ENCODE measurements around the gene SREBF2. TPM values are rescaled to one million over a fixed set of nuclear protein-coding genes. Genes with fewer than 3 reads are reported as not detected.

The SREBF2 gene
- total and polyA plus RNA-seq, 2 donors (not counting 3 experiments of a cell fraction or from before 2014, with no cell fraction given): 101 to 136 TPM

DNA sequence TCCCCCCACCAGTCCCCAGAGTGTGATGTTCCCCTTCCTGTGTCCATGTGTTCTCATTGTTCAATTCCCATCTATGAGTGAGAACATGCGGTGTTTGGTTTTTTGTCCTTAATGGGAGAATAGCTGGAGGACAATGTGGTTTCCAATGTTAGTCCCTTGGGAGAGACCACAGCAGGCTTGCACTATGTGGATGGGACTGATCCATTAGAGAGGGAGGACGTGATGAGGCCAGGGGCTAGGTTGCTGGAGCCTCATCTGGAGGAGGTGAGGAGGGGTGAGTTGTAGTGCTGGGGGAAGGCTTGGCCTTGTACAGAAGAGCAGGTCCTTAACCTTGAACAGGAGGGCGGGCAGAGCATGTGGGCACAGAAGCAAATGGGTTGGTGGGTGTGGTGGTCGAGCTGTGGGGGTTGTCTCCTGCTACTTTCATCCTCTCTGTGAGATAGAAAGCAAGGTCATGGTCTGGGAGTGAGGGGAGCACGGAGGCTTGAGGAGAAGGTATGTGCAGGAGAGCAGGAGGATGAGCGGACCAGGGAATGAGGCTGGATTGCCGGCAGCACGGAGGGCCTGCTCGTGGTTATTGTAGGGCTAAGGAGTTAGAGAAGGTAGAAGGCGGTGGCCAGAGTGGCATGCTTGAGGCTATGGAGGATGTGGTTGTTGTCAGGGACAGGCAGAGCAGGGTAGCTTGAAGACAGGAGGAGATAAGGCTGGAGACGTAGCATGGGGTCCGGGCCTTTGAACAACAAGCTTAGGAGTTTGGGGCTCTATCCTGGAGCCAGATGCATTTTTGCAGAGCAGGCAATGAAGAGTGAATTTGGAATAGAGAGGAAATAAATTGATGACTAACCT is 11.2 kb upstream of the SREBF2 start:
- no peaks in the 10 kb centered on the region for H3K9me1 ChIP-seq (replicated peaks; ENCODE audit: control insufficient read depth, extremely low read depth, insufficient read depth, low read length)
- POLR2A ChIA-PET: no interaction called here
- dilution Hi-C loops (cut with MboI; ENCODE audit: extremely low pct_ligation_motif_present, low sequenced_read_pairs): no loop called here
- FAIRE-seq (no peak), DNase-seq (ENCODE audit: low read depth, low spot score) (no peak)
- no peaks in the 10 kb centered on the region for H4K20me1 ChIP-seq (replicated peaks; ENCODE audit: control insufficient read depth, extremely low read depth, insufficient read depth, low read length)
- no TSS peak for BruUV-seq (replicated peaks)
- H3K9me3 ChIP-seq (replicated peaks; ENCODE audit: control insufficient read depth, insufficient read depth, low read length): no peaks in the 10 kb centered on the region
- no peak overlapping the region for H3K4me2 ChIP-seq (ENCODE audit: insufficient read depth, low read length)
- CTCF ChIA-PET: interaction anchor here (0.6 to 3.2 kb wide), 13 partner anchors 10 to 155 kb away, joined by 3 to 55 read pairs (median 5); partner anchors contain the start of genes CCDC134 and SREBF2
- H2AFZ ChIP-seq (ENCODE audit: low read depth, low read length): no peak overlapping the region
- H3K79me2 ChIP-seq (ENCODE audit: control insufficient read depth, insufficient read depth, low read length): no peaks in the 10 kb centered on the region
- no peaks in the 10 kb centered on the region for H3K36me3 ChIP-seq (ENCODE audit: control insufficient read depth in 2 of 2, extremely low read depth in 1 of 2, insufficient read depth in 2 of 2, low read length in 2 of 2)
- TF ChIP-seq, protein P1, sequence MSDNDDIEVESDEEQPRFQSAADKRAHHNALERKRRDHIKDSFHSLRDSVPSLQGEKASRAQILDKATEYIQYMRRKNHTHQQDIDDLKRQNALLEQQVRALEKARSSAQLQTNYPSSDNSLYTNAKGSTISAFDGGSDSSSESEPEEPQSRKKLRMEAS (IDR thresholded peaks at IDR 0.05; ENCODE audit: insufficient read depth, insufficient read length): no peak
- TF ChIP-seq JUN (IDR thresholded peaks at IDR 0.05; ENCODE audit: borderline replicate concordance, insufficient read depth, insufficient read length, low read depth) (no peak), FOS (IDR thresholded peaks at IDR 0.05; ENCODE audit: borderline replicate concordance, insufficient read depth, low read length) (no peak), EZH2 (IDR thresholded peaks at IDR 0.05; ENCODE audit: borderline replicate concordance, low read depth, low read length, severe bottlenecking) (no peak), POLR2AphosphoS5 (IDR thresholded peaks at IDR 0.05; ENCODE audit: insufficient read depth, low read depth, low read length) (no peak), POLR2A (IDR thresholded peaks at IDR 0.05; ENCODE audit: low read depth, low read length) (no peak), GATA2 (IDR thresholded peaks at IDR 0.05; ENCODE audit: insufficient read depth, insufficient read length, low read depth, low read length) (no peak), MYC (IDR thresholded peaks at IDR 0.05; ENCODE audit: low read depth, low read length) (no peak)
- TF ChIP-seq, protein P2, sequence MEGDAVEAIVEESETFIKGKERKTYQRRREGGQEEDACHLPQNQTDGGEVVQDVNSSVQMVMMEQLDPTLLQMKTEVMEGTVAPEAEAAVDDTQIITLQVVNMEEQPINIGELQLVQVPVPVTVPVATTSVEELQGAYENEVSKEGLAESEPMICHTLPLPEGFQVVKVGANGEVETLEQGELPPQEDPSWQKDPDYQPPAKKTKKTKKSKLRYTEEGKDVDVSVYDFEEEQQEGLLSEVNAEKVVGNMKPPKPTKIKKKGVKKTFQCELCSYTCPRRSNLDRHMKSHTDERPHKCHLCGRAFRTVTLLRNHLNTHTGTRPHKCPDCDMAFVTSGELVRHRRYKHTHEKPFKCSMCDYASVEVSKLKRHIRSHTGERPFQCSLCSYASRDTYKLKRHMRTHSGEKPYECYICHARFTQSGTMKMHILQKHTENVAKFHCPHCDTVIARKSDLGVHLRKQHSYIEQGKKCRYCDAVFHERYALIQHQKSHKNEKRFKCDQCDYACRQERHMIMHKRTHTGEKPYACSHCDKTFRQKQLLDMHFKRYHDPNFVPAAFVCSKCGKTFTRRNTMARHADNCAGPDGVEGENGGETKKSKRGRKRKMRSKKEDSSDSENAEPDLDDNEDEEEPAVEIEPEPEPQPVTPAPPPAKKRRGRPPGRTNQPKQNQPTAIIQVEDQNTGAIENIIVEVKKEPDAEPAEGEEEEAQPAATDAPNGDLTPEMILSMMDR (IDR thresholded peaks at IDR 0.05; ENCODE audit: extremely low read depth in 1 of 2, insufficient read depth in 1 of 2, low read depth in 1 of 2, low read length in 2 of 2): no peak
- intact Hi-C loops (cut with micrococcal nuclease): loop anchor here (1.0 to 5.0 kb wide), 3 partner anchors 36 to 136 kb away; no protein-coding TSS in a partner anchor
- no peak overlapping the region for H3K9ac ChIP-seq (replicated peaks; ENCODE audit: extremely low read depth, insufficient read depth, low read length)
- H3K4me3 ChIP-seq (replicated peaks in 1 of 3; ENCODE audit: insufficient read depth in 1 of 3, low read depth in 1 of 3, low read length in 3 of 3): no peak overlapping the region
- H3K4me1 ChIP-seq (ENCODE audit: control insufficient read depth, extremely low read depth, insufficient read depth, low read length): peaks cover 3% of the 10 kb centered on the region
- no peaks in the 10 kb centered on the region for H3K27me3 ChIP-seq (ENCODE audit: control insufficient read depth in 2 of 2, insufficient read depth in 2 of 2, low read length in 2 of 2)
- no peak overlapping the region for H3K27ac ChIP-seq (ENCODE audit: insufficient read depth, low read depth, low read length)

All from endothelial cell of umbilical vein (primary cell).